Anterior cingulate cortex (tissue), 58 donors: ENCODE results near the gene TAS2R8.

ENCODE experiments used
- DNase-seq, 58 donors: peaks; one replicate each; lab custom pipeline; 2025; lab: John Stamatoyannopoulos, UW

TAS2R8 gene

DNA sequence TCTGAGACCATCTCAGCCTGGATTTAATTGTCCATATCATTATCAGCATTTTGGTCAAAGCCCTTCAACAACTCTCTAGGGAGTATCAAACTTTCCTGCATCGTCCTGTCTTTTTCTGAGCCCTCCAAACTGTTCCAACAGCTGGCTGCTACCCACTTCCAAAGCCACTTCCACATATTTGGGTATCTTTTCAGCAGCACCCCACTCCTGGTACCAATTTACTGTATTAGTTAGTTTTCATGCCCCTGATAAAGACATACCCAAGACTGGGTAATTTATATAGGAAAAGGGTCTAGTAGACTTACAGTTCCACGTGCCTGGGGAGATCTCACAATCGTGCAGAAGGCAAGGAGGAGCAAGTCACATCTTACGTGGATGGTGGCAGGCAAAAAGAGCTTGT is 50.9 kb downstream of the TAS2R8 start:
- DNase-seq = no peak
